Activated T-cell treated with anti-CD3 and anti-CD28 coated beads for 24 hours (primary cell): Measurements from ENCODE around the gene FAM227B.

Experiments
- DNase-seq: peaks from one replicate; pipeline ENCODE4 v3.0.0-alpha.2; 2020; ENCODE audit warnings: low read depth

Gene FAM227B

GRCh38 chr15:49293941-49294340 is 326.7 kb downstream of the FAM227B start:
- DNase-seq: no peak

- no peak for DNase-seq
These were observed 330.4 kb downstream of the FAM227B start for GRCh38 chr15:49290191-49290590.

DNA sequence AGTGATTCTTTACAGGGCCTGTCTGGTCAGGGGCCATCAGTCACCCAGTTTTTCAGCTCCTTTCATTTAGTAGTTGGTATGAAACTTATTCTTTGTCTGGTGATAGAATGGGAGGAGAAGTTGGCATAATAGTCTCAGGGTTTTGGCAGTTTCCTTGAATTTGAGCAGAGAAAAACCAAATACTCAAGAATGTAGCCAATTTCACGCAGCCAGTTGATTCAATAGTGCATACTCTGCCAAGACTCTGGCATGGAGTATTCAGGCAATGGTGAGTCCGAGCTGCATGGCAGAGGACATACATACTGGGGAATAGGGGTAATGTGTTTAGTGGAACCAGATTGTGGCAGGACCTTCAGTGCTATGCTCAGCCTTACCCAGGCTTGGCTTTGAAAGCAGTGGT is 332.2 kb downstream of the FAM227B start:
- DNase-seq: no peak

DNA sequence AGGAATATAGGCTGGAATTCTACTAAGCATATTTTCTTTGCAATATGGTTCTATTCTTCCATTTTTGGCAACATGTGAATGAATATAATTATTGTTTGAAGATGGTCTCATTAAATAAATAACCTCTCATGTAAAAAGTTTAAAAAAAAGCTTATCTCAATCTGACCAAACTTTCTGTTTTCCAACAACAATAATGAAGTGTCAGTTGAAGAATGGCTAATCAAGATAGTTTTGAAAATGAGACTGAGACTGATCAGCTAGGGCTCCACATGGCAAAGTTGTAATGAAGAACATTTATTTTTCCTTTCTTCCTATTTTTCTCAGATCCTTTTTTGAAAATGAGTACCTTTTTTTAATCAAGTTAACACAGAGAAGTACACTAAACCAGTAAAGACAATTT is 333.1 kb downstream of the FAM227B start:
- DNase-seq: no peak

DNA sequence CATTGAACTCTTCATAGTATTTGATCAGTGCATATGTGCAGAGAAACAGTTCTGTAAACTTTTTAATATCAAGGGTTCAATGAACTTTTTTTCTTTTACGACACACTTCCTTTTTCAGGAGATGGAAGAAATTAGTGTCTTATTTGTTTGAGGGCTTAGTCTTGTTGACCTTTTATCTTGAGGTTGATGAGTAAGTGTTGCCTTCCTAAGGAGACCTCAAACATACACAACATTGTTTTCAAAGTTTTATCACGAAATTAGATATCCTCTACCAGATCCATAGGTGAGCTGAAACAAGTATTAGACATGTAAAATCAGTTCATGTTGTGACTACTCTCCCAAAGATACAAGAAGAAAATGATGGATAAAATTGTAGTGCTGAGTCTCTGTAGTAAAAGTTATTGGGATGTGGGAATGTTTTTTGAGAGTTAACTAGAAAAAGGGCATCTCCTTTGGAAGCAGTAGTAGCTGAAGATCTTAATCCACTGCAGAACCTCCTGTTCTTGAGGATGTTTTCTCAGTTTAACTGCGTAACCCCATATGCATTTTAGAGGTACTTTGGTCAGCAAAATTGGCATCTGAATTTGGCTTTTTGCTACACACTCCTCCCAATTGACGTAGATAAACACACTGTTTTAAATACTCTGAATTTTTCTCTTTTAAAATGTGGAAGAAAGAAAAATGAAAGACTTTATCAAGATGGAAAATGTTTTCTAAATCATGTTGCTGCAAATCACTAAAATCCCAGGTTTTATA is 333.8 kb downstream of the FAM227B start:
- DNase-seq: no peak

- DNase-seq: no peak
These were observed 338.3 kb downstream of the FAM227B start for GRCh38 chr15:49282366-49282765.

DNA sequence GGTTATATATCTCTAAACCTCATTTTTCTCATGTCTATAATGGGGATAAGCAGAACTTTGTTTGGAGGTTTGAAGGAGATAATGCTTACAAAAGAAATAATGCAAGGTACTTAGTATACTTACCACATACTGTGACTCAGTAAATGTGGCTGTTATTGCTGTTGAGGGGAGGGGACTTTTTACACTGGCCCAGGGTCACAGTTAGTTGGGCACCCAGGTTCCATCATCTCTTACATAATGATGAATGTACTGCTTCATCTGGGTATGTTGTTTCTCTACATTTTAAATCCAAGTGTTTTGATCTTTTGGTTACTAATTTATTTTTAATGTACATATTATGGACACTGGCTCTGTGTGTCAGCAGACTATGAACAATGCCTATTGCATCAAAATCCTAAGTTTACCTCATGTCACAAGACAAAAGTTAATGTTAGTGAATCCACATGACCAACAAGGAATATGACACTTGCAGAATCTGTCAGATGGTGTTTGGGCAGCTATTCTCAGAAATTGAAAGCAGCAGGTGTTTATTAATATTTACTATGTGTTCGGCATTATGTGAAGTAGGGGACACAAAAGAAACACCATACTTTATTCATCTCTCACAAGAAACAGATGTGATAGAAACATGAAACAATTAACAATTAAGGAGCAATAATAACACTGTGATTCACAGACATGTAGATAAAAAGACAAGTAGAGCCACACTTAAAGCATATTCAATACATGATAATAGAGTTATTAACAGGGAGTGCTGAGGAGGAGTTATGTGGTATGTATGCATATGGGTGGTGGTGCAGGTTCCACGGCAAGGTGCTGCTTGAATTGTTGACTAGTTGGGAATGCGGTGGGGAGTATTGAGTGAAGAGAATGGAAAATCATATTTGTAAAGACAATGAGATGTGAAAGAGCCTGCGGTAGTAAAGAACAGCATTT is 340.8 kb downstream of the FAM227B start:
- DNase-seq: no peak

DNA sequence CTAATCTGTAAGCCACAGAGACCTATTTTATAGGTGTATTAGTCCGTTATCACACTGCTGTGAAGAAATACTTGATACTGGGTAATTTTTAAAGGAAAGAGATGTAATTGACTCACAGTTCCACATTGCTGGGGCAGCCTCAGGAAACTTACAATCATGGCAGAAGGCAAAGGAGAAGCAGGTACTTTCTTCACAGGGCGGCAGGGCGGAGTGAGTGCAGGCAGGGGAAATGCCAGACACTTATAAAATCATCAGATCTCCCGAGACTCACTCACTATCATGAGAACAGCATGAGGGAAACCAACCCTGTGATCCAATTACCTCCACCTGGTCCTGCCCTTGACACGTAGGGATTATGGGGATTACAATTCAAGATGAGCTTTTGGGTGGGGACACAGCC is 341.9 kb downstream of the FAM227B start:
- DNase-seq: no peak
